CD8-positive, alpha-beta memory T cell (primary cell): ENCODE results near the gene RIPK3. TPM values are rescaled to one million over a fixed set of nuclear protein-coding genes. Genes with fewer than 3 reads are reported as not detected.
"Not testable (repeated sequence)": the region's sequence is repeated elsewhere in the genome, so short reads cannot be mapped to it uniquely, and the experiment has no call there.

ENCODE experiments used
- CTCF ChIA-PET: fragments of 350-600 bp; sonication (Branson Sonifier 250); formaldehyde crosslinking; loops from one replicate; lab custom pipeline; 2021; ENCODE audit warnings: antibody characterized with exemption; lab: Charles Lee
- POLR2A ChIA-PET: fragments of 350-600 bp; sonication (Branson Sonifier 250); formaldehyde crosslinking; loops from one replicate; lab custom pipeline; 2021; ENCODE audit warnings: antibody characterized with exemption; lab: Charles Lee
- DNase-seq, 5 donors: peaks; one replicate each; pipeline versions ENCODE4 v3.0.0 to v3.0.0-alpha.2; 2020 to 2022; ENCODE audit warnings: mixed read lengths in 1 of 5
- H3K27ac ChIP-seq: one replicate; pipeline ENCODE4 v1.7.0; 2013; ENCODE audit warnings: low read depth, mild to moderate bottlenecking, low read length, moderate library complexity
- H3K27me3 ChIP-seq: 2 replicates; pipeline ENCODE4 v1.7.0; 2013; ENCODE audit warnings: low read length, mild to moderate bottlenecking; ENCODE audit not compliant: insufficient read depth, poor library complexity, severe bottlenecking
- H3K36me3 ChIP-seq: 2 replicates; pipeline ENCODE4 v1.7.0; 2013; ENCODE audit warnings: mild to moderate bottlenecking, low read length, moderate library complexity; ENCODE audit not compliant: insufficient read depth
- H3K4me1 ChIP-seq: 2 replicates; pipeline ENCODE4 v1.7.0; 2013; ENCODE audit warnings: mild to moderate bottlenecking, low read length, moderate library complexity; ENCODE audit not compliant: insufficient read depth
- H3K4me3 ChIP-seq: 2 replicates; pipeline ENCODE4 v1.7.0; 2013; ENCODE audit warnings: mild to moderate bottlenecking, low read length
- H3K9me3 ChIP-seq: 2 replicates; pipeline ENCODE4 v1.7.0; 2013; ENCODE audit warnings: mild to moderate bottlenecking, low read length
- H3K27ac Mint-ChIP-seq, 8 donors: one replicate each; pipeline ENCODE4 v1.8.0; 2020 to 2021; ENCODE audit warnings: mixed read lengths in 8 of 8, mild to moderate bottlenecking in 6 of 8, inconsistent platforms in 3 of 8, moderate library complexity in 3 of 8
- H3K27me3 Mint-ChIP-seq, 2 donors: one replicate each; pipeline ENCODE4 v1.8.0; 2020 to 2021; ENCODE audit warnings: mixed read lengths in 2 of 2, mild to moderate bottlenecking in 1 of 2, moderate library complexity in 1 of 2
- H3K36me3 Mint-ChIP-seq, 3 donors: one replicate each; pipeline ENCODE4 v1.8.0; 2020 to 2021; ENCODE audit warnings: mixed read lengths in 3 of 3, inconsistent platforms in 1 of 3, mild to moderate bottlenecking in 1 of 3
- H3K4me1 Mint-ChIP-seq, 3 donors: one replicate each; pipeline ENCODE4 v1.8.0; 2020 to 2021; ENCODE audit warnings: mixed read lengths in 3 of 3, inconsistent platforms in 1 of 3, mild to moderate bottlenecking in 1 of 3
- H3K4me3 Mint-ChIP-seq, 7 donors: one replicate each; pipeline ENCODE4 v1.8.0; 2020 to 2021; ENCODE audit warnings: mixed read lengths in 7 of 7, mild to moderate bottlenecking in 6 of 7, moderate library complexity in 4 of 7, inconsistent platforms in 2 of 7
- H3K9me3 Mint-ChIP-seq, 5 donors: one replicate each; pipeline ENCODE4 v1.8.0; 2020 to 2022; ENCODE audit warnings: mixed read lengths in 5 of 5, mild to moderate bottlenecking in 3 of 5, moderate library complexity in 2 of 5, inconsistent platforms in 1 of 5
- polyA plus RNA-seq: library from polyadenylated mRNA; unstranded; fragments of 300-500 nt; fragmentation: Illumina TruSeq; gene quantifications from one replicate; pipeline ENCODE4 v1.2.3, GENCODE V29; 2021
- total RNA-seq, 2 experiments: library from RNA; stranded (reverse); gene quantifications; one replicate each; pipeline ENCODE4 v1.2.3, GENCODE V29; 2021

RIPK3 gene
- total and polyA plus RNA-seq, 3 experiments from 2014 or later = 11.6 to 15.4 (median 12.5) TPM

- DNase-seq = no peak
- Mint-ChIP-seq H3K4me1 (no peaks in the 10 kb centered on the region), H3K4me3 (no peak overlapping the region), H3K27ac (no peak overlapping the region), H3K36me3 (no peaks in the 10 kb centered on the region), H3K9me3 (no peaks in the 10 kb centered on the region), H3K27me3 (peaks cover 5 to 18% of the 10 kb centered on the region in 2 donors)
- Histone ChIP-seq H3K36me3 (no peaks in the 10 kb centered on the region), H3K27me3 (no peaks in the 10 kb centered on the region), H3K4me3 (no peak overlapping the region), H3K27ac (no peak overlapping the region), H3K9me3 (no peaks in the 10 kb centered on the region), H3K4me1 (no peaks in the 10 kb centered on the region)
- CTCF ChIA-PET = interaction anchor here (1.0 kb wide), 1 partner anchor 43 kb away, joined by 3 read pairs; no protein-coding TSS in a partner anchor
- POLR2A ChIA-PET = no interaction called here
Observed at GRCh38 chr14:24376448-24377070, 36.8 kb upstream of the RIPK3 start.

GRCh38 chr14:24372701-24373416, 33.1 kb upstream of the RIPK3 start:
- H3K4me1 Mint-ChIP-seq = peaks cover 6 to 11% (median 8%) of the 10 kb centered on the region in 3 donors
- no peak overlapping the region for H3K27ac Mint-ChIP-seq
- CTCF ChIA-PET = interaction anchor here (1.0 to 1.1 kb wide), 2 partner anchors 11 to 59 kb away, joined by 3 read pairs; no protein-coding TSS in a partner anchor
- no peak overlapping the region for H3K4me3 Mint-ChIP-seq
- H3K36me3 Mint-ChIP-seq = no peaks in the 10 kb centered on the region
- Histone ChIP-seq H3K27me3 (peaks cover 17% of the 10 kb centered on the region), H3K9me3 (no peaks in the 10 kb centered on the region), H3K27ac (no peak overlapping the region), H3K36me3 (no peaks in the 10 kb centered on the region), H3K4me3 (no peak overlapping the region), H3K4me1 (peaks cover 5% of the 10 kb centered on the region)
- H3K27me3 Mint-ChIP-seq = peaks cover 5 to 25% of the 10 kb centered on the region in 2 donors
- DNase-seq = no peak
- H3K9me3 Mint-ChIP-seq = no peaks in the 10 kb centered on the region
- POLR2A ChIA-PET = interaction anchor here (1.1 kb wide), 1 partner anchor 57 kb away, joined by 4 read pairs; the partner anchor contains the start of genes CBLN3 and KHNYN

- H3K27me3 ChIP-seq = peaks cover 28% of the 10 kb centered on the region
- H3K4me3 ChIP-seq, H3K27ac ChIP-seq, CTCF ChIA-PET, POLR2A ChIA-PET, H3K27ac Mint-ChIP-seq, H3K36me3 ChIP-seq, H3K36me3 Mint-ChIP-seq, H3K4me3 Mint-ChIP-seq, H3K9me3 ChIP-seq, DNase-seq, H3K9me3 Mint-ChIP-seq: not testable (repeated sequence)
- peaks cover 17% of the 10 kb centered on the region for H3K4me1 ChIP-seq
- Mint-ChIP-seq H3K27me3 (peaks cover 17 to 37% of the 10 kb centered on the region in 2 donors), H3K4me1 (peaks cover 19 to 24% (median 19%) of the 10 kb centered on the region in 3 donors)
Observed at GRCh38 chr14:24371605-24372004, 31.8 kb upstream of the RIPK3 start.

GRCh38 chr14:24370748-24371147, 31.0 kb upstream of the RIPK3 start:
- ChIA-PET POLR2A (no interaction called here), CTCF (no interaction called here)
- no peaks in the 10 kb centered on the region for H3K9me3 ChIP-seq
- H3K27ac Mint-ChIP-seq = peak overlapping the region in 1 of 8 donors; percentile 61
- no peaks in the 10 kb centered on the region for H3K36me3 Mint-ChIP-seq
- H3K4me1 Mint-ChIP-seq = peaks cover 23 to 30% (median 25%) of the 10 kb centered on the region in 3 donors
- no peak for DNase-seq
- no peaks in the 10 kb centered on the region for H3K36me3 ChIP-seq
- peaks cover 23 to 42% of the 10 kb centered on the region in 2 donors for H3K27me3 Mint-ChIP-seq
- peaks cover 25% of the 10 kb centered on the region for H3K4me1 ChIP-seq
- H3K4me3 ChIP-seq = no peak overlapping the region
- H3K9me3 Mint-ChIP-seq = no peaks in the 10 kb centered on the region
- H3K27me3 ChIP-seq = peaks cover 37% of the 10 kb centered on the region
- no peak overlapping the region for H3K27ac ChIP-seq
- H3K4me3 Mint-ChIP-seq = peak overlapping the region in 1 of 7 donors; percentile 26

GRCh38 chr14:24369907-24370687, 30.3 kb upstream of the RIPK3 start:
- peaks cover 41% of the 10 kb centered on the region for H3K27me3 ChIP-seq
- H3K27me3 Mint-ChIP-seq = peaks cover 29 to 43% of the 10 kb centered on the region in 2 donors
- ChIA-PET POLR2A (interaction anchor here (0.6 kb wide), 1 partner anchor 60 kb away, joined by 3 read pairs; the partner anchor contains the start of gene KHNYN), CTCF (no interaction called here)
- H3K27ac ChIP-seq = no peak overlapping the region
- no peak overlapping the region for H3K4me3 Mint-ChIP-seq
- no peaks in the 10 kb centered on the region for H3K36me3 Mint-ChIP-seq
- H3K27ac Mint-ChIP-seq = peak overlapping the region in 1 of 8 donors; percentile 19
- peaks cover 28 to 36% (median 31%) of the 10 kb centered on the region in 3 donors for H3K4me1 Mint-ChIP-seq
- peaks cover 30% of the 10 kb centered on the region for H3K4me1 ChIP-seq
- H3K36me3 ChIP-seq = no peaks in the 10 kb centered on the region
- peak in 1 of 5 donors; percentile 48 for DNase-seq
- no peaks in the 10 kb centered on the region for H3K9me3 ChIP-seq
- H3K4me3 ChIP-seq = no peak overlapping the region
- H3K9me3 Mint-ChIP-seq = no peaks in the 10 kb centered on the region

- peaks cover 33 to 47% of the 10 kb centered on the region in 2 donors for H3K27me3 Mint-ChIP-seq
- CTCF ChIA-PET = no interaction called here
Observed at GRCh38 chr14:24369463-24369862, 29.7 kb upstream of the RIPK3 start.

GRCh38 chr14:24368562-24369252, 28.9 kb upstream of the RIPK3 start:
- peaks cover 28 to 36% (median 34%) of the 10 kb centered on the region in 3 donors for H3K4me1 Mint-ChIP-seq
- peak overlapping the region; percentile 5 to 67 (median 55) for H3K4me3 Mint-ChIP-seq
- CTCF ChIA-PET = no interaction called here
- peaks cover 32 to 43% of the 10 kb centered on the region in 2 donors for H3K27me3 Mint-ChIP-seq
- no peak overlapping the region for H3K4me3 ChIP-seq
- H3K27ac Mint-ChIP-seq = peak overlapping the region in 1 of 8 donors; percentile 49
- peak; percentile 13 to 73 (median 36) for DNase-seq
- H3K9me3 ChIP-seq = no peaks in the 10 kb centered on the region
- POLR2A ChIA-PET = interaction anchor here (0.7 kb wide), 1 partner anchor 24 kb away, joined by 7 read pairs; no protein-coding TSS in a partner anchor
- H3K36me3 Mint-ChIP-seq = no peaks in the 10 kb centered on the region
- peaks cover 45% of the 10 kb centered on the region for H3K27me3 ChIP-seq
- peaks cover 30% of the 10 kb centered on the region for H3K4me1 ChIP-seq
- H3K27ac ChIP-seq = no peak overlapping the region
- no peaks in the 10 kb centered on the region for H3K36me3 ChIP-seq
- no peaks in the 10 kb centered on the region for H3K9me3 Mint-ChIP-seq

More at GRCh38 chr14:24369463-24369862, 29.7 kb upstream of the RIPK3 start:
- Histone ChIP-seq H3K27me3 (peaks cover 45% of the 10 kb centered on the region), H3K4me1 (peaks cover 30% of the 10 kb centered on the region), H3K9me3 (no peaks in the 10 kb centered on the region), H3K36me3 (no peaks in the 10 kb centered on the region), H3K27ac (no peak overlapping the region), H3K4me3 (no peak overlapping the region)
- POLR2A ChIA-PET = interaction anchor here (0.6 kb wide), 1 partner anchor 60 kb away, joined by 3 read pairs; the partner anchor contains the start of gene KHNYN
- H3K9me3 Mint-ChIP-seq = no peaks in the 10 kb centered on the region
- H3K4me1 Mint-ChIP-seq = peaks cover 28 to 36% (median 34%) of the 10 kb centered on the region in 3 donors
- H3K36me3 Mint-ChIP-seq = no peaks in the 10 kb centered on the region
- peak overlapping the region in 5 of 7 donors; percentile 10 to 48 (median 29) for H3K4me3 Mint-ChIP-seq
- H3K27ac Mint-ChIP-seq = peak overlapping the region in 2 of 8 donors; percentile 19 to 49
- no peak for DNase-seq
